ENCODE data around the gene MARCOL. TPM values are rescaled to one million over a fixed set of nuclear protein-coding genes. Genes with fewer than 3 reads are reported as not detected.

Gene MARCOL, protein sequence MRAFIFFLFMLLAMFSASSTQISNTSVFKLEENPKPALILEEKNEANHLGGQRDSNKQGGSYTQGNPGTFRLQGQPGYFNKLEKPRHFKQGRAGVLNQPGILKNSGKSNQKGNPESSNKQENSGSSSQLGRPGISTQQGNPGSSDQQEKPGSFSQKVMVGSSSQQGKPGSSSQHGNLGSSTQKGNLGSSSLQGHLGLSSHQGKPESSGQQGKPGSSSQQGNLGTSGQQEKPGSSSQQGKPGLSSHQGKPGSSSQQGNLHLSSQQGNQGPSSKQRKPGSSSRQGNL
- 2.3 and 3.8 TPM in 2 replicates for total RNA-seq (2014; rRNA removed; shearing (Covaris generic))
- polyA plus RNA-seq (2014; cell fraction: nucleus; rRNA removed): 2.8 and 3.8 TPM in 2 replicates

DNA sequence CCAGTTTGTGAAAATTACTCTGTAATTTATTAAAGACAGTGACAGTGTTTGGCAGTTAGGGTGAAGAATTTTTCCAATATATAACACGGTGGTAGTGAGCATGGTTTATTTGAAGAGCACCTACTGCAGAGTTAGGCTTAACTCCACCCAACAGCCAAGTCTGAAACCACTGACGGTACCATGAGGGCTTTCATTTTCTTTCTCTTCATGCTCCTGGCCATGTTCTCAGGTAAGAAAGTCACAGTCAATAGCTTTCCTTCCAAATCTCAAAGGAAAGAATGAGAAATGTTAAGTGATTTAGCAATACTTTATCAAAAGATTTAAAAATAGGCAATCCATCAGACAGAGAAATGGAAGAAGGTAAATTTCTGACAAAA is at the start of gene MARCOL:
TSS of gene MARCOL (plus strand) at position 108 of the 377 bp plus-strand sequence. CDS start at position 181, 73 bp downstream.
- no peak for DNase-seq (ENCODE audit: extremely low read depth, low read depth)

DNA sequence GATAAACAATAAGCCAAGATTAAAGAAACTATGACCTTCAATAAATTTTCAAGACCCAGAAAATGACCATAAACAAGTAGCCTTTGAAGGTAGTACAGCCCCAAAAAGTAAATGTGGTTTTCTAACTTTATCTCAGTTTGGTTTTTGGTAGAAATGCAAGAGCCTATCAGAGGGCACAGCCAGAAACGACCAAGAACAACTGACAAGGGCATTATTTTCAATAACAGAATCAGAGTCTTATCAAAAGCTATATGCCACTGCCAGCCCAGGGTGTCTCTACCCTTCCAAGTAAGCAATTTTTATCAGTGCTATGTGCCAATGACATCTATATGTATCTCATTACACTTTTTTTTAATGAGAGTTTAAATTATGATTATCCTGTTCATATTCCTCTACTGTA is 47.3 kb upstream of the MARCOL start:
- DNase-seq (ENCODE audit: extremely low read depth, low read depth): no peak

DNA sequence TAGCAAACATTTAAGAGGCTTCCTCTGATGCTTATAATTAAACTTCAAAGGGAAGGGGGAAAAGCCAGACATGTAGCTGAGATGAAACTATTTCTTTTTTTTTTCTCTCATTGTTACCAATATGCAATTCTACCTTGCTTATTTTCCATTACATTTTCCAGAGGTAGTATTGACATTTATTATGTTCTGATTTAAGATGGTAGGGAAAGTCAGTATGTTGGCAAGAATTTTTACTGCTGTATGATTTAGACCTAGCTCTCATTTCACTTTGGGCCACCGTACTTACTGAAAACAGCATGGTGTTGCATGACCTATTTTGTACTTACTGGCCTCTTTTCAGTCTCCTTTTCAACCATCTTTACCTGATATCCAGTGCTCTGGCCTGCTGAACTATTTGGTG is 45.1 kb upstream of the MARCOL start:
- DNase-seq (ENCODE audit: extremely low read depth, low read depth): no peak

DNA sequence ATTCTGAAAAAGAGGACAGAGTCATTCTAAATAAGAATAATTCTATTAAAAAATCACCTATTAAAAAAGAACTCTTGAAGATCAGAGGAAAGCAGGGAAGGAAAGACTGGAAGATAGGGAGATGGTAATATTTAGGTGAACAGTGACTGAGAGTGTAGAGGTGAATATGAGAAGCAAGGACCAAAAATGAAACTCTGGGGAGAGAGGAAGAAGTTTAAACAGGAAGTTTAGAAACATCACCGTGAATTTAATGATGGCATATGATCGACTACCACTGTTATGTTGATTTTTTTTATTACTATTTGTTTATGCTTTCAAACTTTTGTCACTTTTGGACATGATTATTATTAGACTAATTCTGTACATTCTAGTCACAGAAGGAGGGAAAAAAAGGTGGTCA is 37.2 kb upstream of the MARCOL start:
- DNase-seq (ENCODE audit: extremely low read depth, low read depth): no peak

DNA sequence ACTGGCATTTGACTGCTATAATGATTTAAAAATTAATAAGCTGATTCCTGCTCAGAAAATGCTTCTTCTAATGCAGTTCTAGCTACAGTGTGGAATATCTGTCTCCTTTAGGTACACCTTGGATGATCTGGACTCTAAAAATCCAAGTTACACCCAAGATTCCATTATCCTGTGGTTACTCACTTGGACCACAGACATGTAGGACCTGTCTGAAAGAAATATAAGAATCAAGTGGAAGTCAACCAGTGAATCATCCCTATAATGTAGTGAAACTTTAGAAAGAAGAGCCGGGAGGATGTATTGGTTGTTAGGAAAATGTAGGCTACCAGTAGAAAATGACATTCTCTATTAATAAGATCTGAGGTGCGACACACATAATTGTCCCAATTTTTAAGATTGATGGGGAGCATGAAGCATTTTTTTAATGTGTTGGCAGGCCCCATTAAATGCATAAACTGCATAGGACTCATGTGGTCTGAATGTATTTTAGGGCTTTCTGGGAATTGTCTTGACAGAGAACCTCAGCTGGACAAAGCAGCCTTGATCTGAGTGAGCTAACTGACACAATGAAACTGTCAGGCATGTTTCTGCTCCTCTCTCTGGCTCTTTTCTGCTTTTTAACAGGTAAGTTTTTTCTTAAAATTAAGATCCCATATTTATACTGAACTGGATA is 35.7 kb upstream of the MARCOL start, which contains the start of gene SPINK6:
TSS of gene SPINK6 (plus strand) at position 512 of the 673 bp plus-strand sequence. CDS start at position 567, 55 bp downstream.
- no peak for DNase-seq (ENCODE audit: extremely low read depth, low read depth)

DNA sequence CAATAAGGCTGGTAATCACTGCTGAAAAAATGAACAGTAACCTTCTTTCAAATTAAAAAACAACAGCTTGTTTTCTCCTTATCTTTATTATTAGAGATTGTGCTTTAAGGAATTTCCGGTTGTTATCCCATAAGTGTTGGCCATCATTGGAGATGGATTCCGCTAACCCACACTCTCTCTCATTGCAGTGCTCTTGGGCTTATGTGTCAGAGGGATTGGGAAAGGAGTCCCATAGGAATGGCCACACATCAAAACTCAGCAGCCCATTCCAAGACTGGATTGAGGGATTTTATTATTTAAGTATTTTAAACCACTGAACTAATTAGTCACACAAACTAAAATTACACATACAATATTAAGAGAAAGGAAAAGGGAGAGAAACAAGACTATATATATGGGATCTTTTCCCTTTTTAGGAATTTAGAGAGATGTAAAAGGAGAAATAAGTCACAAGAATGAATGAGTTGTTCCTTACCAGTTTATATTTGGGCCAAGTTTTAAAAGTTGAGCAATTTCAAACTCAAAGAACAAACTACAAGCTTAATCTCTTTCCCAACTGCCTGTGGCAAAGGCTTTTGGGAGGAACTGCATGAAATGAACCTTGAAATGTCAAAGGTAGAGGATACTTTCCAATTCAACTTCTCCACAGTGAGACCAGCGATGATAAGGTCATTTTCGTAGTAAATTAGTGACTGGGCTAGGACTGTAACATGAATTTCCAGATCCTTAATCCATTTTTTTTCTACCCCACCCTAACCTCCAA is 33.1 kb upstream of the MARCOL start:
- no peak for DNase-seq (ENCODE audit: extremely low read depth, low read depth)

DNA sequence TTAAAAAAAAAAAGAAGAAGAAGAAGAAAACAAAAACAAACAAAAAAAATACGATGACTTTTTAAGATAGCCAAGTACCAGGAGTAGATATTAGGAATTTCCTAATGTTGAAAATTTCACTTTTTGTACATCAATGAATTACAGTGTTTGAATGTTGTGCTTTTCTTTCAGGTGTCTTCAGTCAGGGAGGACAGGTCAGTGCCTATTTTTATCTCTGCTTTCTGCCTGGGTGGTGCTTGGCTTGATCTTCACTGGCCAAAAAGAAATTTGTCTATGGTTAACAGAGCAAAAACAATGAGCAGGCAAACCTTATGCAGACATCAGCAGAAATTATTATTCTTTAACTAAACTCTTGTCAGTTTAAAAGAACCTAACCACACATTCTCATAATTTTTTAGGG is 32.5 kb upstream of the MARCOL start:
- no peak for DNase-seq (ENCODE audit: extremely low read depth, low read depth)

DNA sequence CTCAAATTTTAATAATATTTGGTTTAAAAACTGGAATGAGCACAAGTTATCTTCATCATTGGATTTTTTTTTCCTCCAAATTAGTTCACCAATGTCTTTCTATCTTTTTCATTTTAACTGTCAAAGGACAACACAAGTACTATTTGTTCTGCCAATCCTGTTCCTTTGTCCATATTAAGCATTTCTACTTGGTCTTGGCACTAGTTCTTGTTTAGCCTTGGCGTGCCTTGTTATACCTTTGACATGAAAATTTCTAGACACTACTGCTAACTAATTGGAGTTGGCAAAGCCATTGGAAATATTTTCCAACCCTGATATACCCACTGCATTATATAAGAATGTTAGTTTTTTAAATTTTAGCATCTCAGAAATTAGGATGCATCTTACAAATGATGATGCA is 31.7 kb upstream of the MARCOL start:
- no peak for DNase-seq (ENCODE audit: extremely low read depth, low read depth)

DNA sequence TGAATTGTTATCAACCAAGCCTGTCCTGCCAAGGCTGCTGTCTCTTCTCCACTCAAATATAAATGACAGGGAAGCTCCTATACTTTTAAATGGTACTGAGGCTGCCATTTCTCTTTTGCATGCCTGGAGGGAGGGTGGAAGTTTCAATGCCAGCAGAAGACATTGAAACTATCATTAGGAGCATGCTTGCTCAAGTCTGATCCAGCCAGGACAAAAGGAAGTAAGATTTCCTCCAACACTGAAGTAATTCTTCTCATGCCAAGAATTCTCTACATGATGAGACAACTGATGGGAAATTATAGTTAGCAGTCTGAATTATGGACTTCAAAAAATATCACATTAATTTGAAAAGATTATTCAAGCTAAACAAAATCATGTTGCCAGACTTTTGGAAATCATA is 30.1 kb upstream of the MARCOL start:
- no peak for DNase-seq (ENCODE audit: extremely low read depth, low read depth)

DNA sequence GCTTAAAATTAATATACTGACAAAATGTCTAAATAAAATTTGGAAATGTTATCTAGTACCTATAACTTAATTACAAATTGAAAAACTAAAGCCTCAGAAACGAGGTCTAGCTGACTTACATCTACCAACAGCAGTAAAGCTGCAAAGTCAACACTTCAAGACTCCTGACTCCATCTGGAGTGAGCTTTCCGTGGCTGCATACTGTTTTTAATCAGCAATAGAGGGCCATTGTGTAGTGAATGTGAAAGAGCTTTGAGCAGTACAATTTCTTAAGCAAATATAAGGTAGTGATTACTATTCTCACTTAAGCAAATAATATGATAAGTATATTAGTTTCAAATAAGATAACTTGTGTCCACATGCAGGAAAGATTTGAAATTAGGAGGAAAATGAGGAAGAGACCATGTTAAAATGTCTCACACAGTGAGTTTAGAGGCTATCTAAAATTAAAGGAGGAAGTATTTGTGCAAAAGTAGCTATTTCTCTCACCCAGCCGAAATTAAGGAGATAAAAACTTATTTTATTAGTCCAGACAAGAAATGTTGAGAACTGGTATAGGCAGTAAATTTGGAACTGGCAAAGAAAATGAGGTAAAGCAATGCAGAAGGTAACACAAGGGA is 29.1 kb upstream of the MARCOL start:
- no peak for DNase-seq (ENCODE audit: extremely low read depth, low read depth)

DNA sequence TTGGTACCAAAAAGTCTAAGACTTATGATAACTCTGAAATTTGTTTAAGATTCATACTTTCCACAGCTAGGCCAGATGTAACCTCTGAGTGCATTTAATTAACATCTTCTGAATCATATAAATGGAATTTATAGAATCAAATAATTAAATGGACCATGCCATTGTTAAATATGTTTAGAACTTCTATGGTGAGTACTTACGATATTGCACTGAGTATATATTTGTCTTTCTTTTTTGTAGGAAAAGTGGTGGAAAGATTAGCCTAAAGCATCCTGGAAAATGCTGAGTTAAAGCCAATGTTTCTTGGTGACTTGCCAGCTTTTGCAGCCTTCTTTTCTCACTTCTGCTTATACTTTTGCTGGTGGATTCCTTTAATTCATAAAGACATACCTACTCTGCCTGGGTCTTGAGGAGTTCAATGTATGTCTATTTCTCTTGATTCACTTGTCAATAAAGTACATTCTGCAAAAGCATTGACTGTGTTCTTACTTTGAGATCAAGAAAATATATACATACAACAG is 23.6 kb upstream of the MARCOL start:
- DNase-seq (ENCODE audit: extremely low read depth, low read depth): no peak

DNA sequence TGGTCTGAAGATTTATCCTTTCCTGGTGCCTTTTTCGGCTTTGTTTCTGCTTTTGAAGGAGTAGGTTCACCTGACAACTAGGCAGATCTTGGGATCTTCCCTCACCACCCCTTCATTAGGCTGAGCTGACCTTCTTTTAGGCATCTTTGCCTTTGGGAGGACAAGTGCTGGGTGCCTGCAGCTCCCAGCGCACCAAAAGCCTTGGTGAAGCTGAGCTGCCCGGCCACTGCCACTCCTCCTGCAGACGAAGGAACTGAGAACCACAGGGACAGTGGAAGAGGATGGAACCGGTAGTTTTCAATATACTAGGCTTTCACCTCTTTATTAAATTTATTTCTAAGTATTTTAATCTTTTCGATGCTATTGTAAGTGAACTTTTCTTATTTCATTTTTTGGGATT is 16.8 kb upstream of the MARCOL start:
- DNase-seq (ENCODE audit: extremely low read depth, low read depth): no peak

DNA sequence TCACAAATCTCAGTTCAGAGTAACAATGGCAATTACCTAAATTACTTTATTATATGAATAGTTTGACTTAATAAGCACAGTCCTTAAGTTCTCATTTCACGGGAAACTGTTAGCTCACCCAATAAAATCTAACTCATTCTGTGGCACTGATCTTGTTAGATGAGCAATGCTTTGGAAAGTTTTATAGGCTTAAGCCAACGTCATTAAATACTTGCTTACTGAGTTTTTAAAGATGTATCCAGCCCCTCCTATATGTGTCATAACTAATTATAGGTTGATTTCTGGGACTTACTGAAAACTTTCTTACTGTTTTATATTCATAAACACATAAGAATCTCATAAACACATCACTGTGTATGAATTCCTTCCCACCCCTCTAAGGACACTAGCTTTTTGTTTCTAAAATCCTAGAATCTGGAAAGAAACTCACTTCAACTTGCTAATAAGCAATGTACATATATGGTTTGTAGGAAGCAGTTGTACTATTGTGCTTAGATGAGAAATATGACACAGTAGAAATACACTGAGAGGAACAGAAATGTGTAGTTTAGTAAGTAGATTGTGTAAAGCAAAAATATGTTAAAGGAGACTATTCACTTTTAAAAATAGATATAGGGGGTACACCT is 14.1 kb upstream of the MARCOL start:
- peak; percentile 55 for DNase-seq (ENCODE audit: extremely low read depth, low read depth)

DNA sequence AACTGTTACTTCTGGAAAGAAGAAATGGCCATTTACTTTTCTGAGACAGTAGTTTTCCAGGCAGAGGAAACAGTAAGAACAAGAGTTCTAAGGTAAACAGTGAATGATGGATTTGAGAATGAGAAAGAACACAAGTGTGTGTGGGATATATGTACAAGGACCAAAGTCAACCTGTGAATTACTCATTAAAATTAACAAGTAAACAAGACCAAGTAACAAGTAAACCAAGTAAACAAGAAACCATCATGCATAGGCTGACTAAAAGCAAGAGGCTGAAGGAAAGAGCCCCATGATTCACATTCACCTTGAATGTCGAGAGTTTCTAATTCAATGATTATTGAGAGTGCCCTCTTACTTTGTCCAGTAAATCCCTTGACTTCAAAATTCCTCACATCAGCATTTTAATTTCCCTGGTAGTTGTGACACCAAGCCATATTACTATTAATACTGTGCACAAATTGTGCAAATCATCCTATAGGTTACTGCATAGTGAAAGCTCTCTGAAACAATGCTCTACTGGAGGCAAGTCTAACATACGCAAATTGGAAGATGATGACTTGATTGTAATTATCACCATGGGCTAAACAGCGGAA is 9.8 kb upstream of the MARCOL start:
- DNase-seq (ENCODE audit: extremely low read depth, low read depth): no peak

DNA sequence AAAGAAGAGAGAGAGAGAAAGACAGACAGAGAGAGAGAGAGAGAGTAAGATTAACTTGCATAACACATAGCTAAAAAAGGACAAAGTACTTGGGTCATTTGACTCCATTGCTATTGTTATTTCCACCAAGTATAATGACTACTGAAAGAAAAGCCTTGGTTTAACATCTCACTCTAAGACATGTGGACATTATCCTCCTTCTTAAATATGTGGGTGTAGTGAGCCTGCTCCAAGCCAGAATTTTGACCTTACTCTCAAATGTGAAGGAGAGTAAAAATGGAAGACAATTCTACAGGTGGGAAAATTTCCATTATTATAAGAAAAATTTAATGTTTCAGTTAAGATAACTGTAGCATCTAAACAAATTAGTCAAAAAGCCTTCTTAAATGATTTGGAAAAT is 8.5 kb upstream of the MARCOL start:
- DNase-seq (ENCODE audit: extremely low read depth, low read depth): no peak

DNA sequence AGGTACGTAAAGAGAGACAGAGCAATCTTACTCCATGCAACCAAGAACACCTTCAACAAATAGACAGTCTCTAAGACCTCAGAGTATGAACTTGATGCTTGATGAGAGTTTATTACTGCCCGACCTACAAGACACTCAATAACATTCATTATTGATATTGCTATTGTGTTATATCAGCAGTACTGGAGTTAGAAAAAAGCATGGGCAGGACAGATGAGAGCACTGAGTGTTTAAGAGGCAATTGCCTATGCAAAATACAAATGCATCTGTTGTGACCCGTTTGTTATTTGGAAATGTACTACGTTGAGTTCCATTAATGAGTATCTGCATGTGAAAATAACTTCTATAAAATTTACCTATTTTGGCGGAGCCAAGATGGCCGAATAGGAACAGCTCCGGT is 8.1 kb upstream of the MARCOL start:
- DNase-seq (ENCODE audit: extremely low read depth, low read depth): no peak

DNA sequence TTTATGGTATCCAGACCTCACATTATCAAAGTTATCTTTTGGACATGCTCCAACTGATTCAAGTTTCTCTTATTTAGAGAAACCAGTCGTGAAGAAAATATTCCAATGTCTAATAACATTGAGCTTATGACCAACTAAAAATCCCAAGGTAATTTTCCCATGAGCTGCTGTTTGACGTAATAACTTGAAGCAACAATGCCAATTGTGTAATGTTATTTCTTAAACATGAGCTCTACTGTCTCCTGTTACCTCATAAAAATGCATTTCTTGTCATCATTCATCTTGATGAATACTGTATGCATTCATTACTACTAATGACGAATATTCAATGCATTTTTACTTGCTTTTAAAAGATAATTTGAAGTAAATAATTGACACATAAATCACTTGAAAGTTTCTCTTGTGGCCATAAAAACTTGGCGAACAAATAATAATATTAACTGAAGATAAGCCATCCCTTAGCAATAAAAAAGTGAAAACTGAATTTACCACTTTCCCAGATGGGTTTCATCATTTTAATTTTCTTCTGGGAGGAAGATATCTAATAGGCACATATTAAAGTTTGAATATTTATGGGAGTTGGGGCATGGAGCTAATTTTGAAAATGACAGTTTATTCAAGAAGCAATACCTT is 424 bp upstream of the MARCOL start:
- DNase-seq (ENCODE audit: extremely low read depth, low read depth): no peak

DNA sequence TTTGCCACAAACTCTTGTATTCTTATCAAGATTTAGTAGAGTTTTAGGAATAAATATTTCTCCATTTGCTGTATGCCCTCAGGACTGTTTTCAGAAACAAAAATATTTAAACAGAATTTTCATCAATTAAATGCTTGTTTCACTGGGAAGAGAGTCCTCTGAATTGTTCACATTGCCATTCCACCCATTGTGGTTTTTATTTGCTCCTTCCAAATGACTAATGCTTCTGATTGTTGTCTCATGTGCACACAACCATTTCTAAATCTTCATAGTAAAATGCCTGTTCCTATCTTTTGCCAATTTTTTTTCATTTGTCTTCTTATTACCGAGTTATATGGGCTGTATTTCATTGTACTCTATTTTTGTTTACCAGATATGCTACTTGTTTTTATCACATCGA is 10.6 kb downstream of the MARCOL start:
- DNase-seq (ENCODE audit: extremely low read depth, low read depth): no peak

DNA sequence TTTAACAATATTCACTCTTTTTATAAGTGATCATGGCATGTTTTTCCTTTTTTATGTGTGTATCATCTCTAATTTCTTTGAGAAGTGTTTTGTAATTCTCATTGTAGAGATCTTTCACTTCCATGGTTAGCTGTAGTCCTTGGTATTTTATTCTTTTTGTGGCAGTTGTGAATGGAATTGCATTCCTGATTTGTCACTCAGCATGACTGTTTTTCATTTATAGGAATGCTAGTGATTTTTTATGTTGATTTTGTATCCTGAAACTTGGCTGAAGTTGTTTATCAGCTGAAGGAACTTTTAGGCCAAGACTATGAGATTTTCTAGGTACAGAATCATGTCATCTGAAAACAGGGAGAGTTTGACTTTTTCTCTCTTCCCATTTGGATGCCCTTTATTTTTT is 17.1 kb downstream of the MARCOL start:
- DNase-seq (ENCODE audit: extremely low read depth, low read depth): no peak

DNA sequence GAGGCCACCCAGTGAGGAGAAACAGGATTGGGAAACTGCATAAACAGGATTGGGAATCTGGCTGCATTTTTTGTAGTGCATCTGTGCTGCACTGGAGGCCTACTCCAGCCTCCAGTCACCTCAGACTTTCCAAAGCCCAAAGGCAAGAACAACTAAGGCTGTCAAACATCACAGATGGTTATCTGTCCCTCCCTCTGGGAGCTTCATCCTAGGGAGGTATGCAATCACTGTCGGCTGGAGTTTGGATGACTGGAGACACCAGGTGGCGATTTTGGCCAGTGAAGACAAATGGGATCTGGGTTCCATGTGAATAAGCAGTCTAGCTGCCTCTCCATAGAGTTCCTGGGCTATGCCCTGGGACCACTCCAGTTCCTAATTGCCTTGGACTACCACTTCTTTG is 21.0 kb downstream of the MARCOL start:
- DNase-seq (ENCODE audit: extremely low read depth, low read depth): no peak
